H1 (cell line): ENCODE measurements around the gene SLC37A3. TPM values are rescaled to one million over a fixed set of nuclear protein-coding genes. Genes with fewer than 3 reads are reported as not detected.

ENCODE experiments used
- CTCF ChIA-PET: fragments of 300-600 bp; sonication (Branson Sonifier 250); formaldehyde crosslinking; loops from one replicate; lab custom pipeline; 2021; ENCODE audit not compliant: partially characterized antibody; lab: Charles Lee
- POLR2A ChIA-PET: fragments of 300-600 bp; sonication (Branson Sonifier 250); formaldehyde crosslinking; loops from one replicate; lab custom pipeline; 2021; ENCODE audit warnings: inconsistent platforms; ENCODE audit not compliant: partially characterized antibody; lab: Charles Lee
- DNase-seq, 2 experiments: peaks; one replicate each; pipeline versions ENCODE4 v3.0.0 to v3.0.0-alpha.2; 2010 to 2022; ENCODE audit warnings: low spot score in 2 of 2, low read depth in 1 of 2, mixed read lengths in 1 of 2
- FAIRE-seq: peaks from 2 replicates; lab custom pipeline; 2011; peaks lifted over from hg19 to GRCh38; lab: Jason Lieb, UNC
- H2AFZ ChIP-seq: 2 replicates; pipeline ENCODE4 v1.8.1; 2012; ENCODE audit warnings: low read length, inconsistent platforms
- H2AK5ac ChIP-seq: 2 replicates; pipeline ENCODE4 v1.6.1; 2013; ENCODE audit warnings: low read depth, low read length
- H2BK120ac ChIP-seq: replicated peaks from 2 replicates; pipeline ENCODE3; 2013; ENCODE audit warnings: low read depth, low read length, inconsistent platforms
- H2BK12ac ChIP-seq: 2 replicates; pipeline ENCODE4 v1.6.1; 2013; ENCODE audit warnings: low read depth, low read length
- H2BK15ac ChIP-seq: 2 replicates; pipeline ENCODE4 v1.6.1; 2013; ENCODE audit warnings: low read length
- H2BK20ac ChIP-seq: 2 replicates; pipeline ENCODE4 v1.6.1; 2013; ENCODE audit warnings: low read length
- H2BK5ac ChIP-seq: 2 replicates; pipeline ENCODE4 v1.6.1; 2013; ENCODE audit warnings: low read depth, low read length
- H3K14ac ChIP-seq: 2 replicates; pipeline ENCODE4 v1.6.1; 2013; ENCODE audit warnings: inconsistent platforms; ENCODE audit not compliant: insufficient read length
- H3K18ac ChIP-seq: 2 replicates; pipeline ENCODE4 v1.6.1; 2013; ENCODE audit warnings: low read length; ENCODE audit errors: extremely low read depth
- H3K23ac ChIP-seq: 2 replicates; pipeline ENCODE4 v1.6.1; 2013; ENCODE audit warnings: inconsistent platforms; ENCODE audit not compliant: insufficient read length
- H3K23me2 ChIP-seq: 2 replicates; pipeline ENCODE4 v1.6.1; 2013; ENCODE audit warnings: low read depth, low read length
- H3K27ac ChIP-seq: 2 replicates; pipeline ENCODE4 v1.6.1; 2011; ENCODE audit warnings: low read depth, low read length, inconsistent platforms
- H3K27me3 ChIP-seq, 4 experiments: replicated peaks in 1 of 4; 1 replicate in 1 of 4; 2 replicates in 3 of 4; pipeline versions ENCODE4 v1.6.1 to v1.8.1; 2011 to 2013; ENCODE audit warnings: low read length in 3 of 4, mild to moderate bottlenecking in 3 of 4, inconsistent platforms in 2 of 4, mixed read lengths in 2 of 4, moderate library complexity in 1 of 4; ENCODE audit not compliant: control insufficient read depth in 3 of 4, insufficient read depth in 3 of 4; ENCODE audit errors: extremely low read depth in 1 of 4
- H3K36me3 ChIP-seq, 4 experiments: 2 replicates each; pipeline versions ENCODE4 v1.6.1 to v1.8.1; 2011 to 2013; ENCODE audit warnings: mild to moderate bottlenecking in 4 of 4, low read length in 3 of 4, moderate library complexity in 2 of 4, control low read depth in 1 of 4, inconsistent platforms in 1 of 4; ENCODE audit not compliant: insufficient read depth in 4 of 4, control insufficient read depth in 2 of 4
- H3K4ac ChIP-seq: replicated peaks from 2 replicates; pipeline ENCODE3; 2013; ENCODE audit warnings: low read length, low read depth, mixed read lengths, inconsistent platforms; ENCODE audit not compliant: insufficient read length
- H3K4me1 ChIP-seq, 4 experiments: replicated peaks in 1 of 4; 1 replicate in 1 of 4; 2 replicates in 3 of 4; pipeline versions ENCODE4 v1.6.1 to v1.8.1; 2011 to 2013; ENCODE audit warnings: low read length in 3 of 4, inconsistent platforms in 2 of 4, mixed read lengths in 1 of 4; ENCODE audit not compliant: insufficient read depth in 4 of 4, control insufficient read depth in 3 of 4
- H3K4me2 ChIP-seq, 2 experiments: 2 replicates each; pipeline versions ENCODE4 v1.6.1 to v1.8.1; 2011 to 2013; ENCODE audit warnings: low read depth in 2 of 2, low read length in 2 of 2, control low read depth in 1 of 2, inconsistent platforms in 1 of 2, mild to moderate bottlenecking in 1 of 2; ENCODE audit not compliant: insufficient read depth in 1 of 2
- H3K4me3 ChIP-seq, 4 experiments: fragments of 200-600, 300-600 bp in 1 of 4; sonication (generic), shearing (Covaris generic), sonication (Bioruptor Twin) in 1 of 4; 2 replicates each; pipeline versions ENCODE4 v1.5.1 to v1.8.1; 2011 to 2016; ENCODE audit warnings: low read length in 4 of 4, low read depth in 3 of 4, control low read depth in 2 of 4, inconsistent platforms in 2 of 4, mild to moderate bottlenecking in 2 of 4, mixed read lengths in 1 of 4, moderate library complexity in 1 of 4; ENCODE audit not compliant: insufficient read depth in 2 of 4; ENCODE audit errors: extremely low read depth in 1 of 4
- H3K56ac ChIP-seq: replicated peaks from 2 replicates; pipeline ENCODE3; 2013; ENCODE audit warnings: low read depth, mild to moderate bottlenecking, mixed read lengths, low read length, inconsistent platforms; ENCODE audit not compliant: insufficient read length
- H3K79me1 ChIP-seq: 2 replicates; pipeline ENCODE4 v1.6.1; 2013; ENCODE audit warnings: low read depth, low read length, control low read depth
- H3K79me2 ChIP-seq, 2 experiments: 2 replicates each; pipeline versions ENCODE4 v1.6.1 to v1.8.1; 2012 to 2013; ENCODE audit warnings: low read length in 2 of 2, mild to moderate bottlenecking in 2 of 2, inconsistent platforms in 1 of 2; ENCODE audit not compliant: insufficient read depth in 2 of 2, control insufficient read depth in 1 of 2
- H3K9ac ChIP-seq, 4 experiments: replicated peaks in 1 of 4; 1 replicate in 1 of 4; 2 replicates in 3 of 4; pipeline versions ENCODE4 v1.6.1 to v1.8.1; 2011 to 2013; ENCODE audit warnings: low read depth in 3 of 4, low read length in 3 of 4, control low read depth in 2 of 4, mild to moderate bottlenecking in 2 of 4, moderate library complexity in 2 of 4, inconsistent platforms in 1 of 4; ENCODE audit errors: extremely low read depth in 1 of 4
- H3K9me3 ChIP-seq, 2 experiments: 2 replicates each; pipeline versions ENCODE4 v1.6.1 to v1.8.1; 2012 to 2013; ENCODE audit warnings: mild to moderate bottlenecking in 2 of 2, moderate library complexity in 2 of 2, control low read depth in 1 of 2, inconsistent platforms in 1 of 2, low read depth in 1 of 2, low read length in 1 of 2, mixed read lengths in 1 of 2; ENCODE audit not compliant: insufficient read depth in 2 of 2
- H4K20me1 ChIP-seq, 2 experiments: replicated peaks in 1 of 2; 2 replicates each; pipeline versions ENCODE3 to v1.8.1; 2011 to 2013; ENCODE audit warnings: inconsistent platforms in 2 of 2, low read length in 2 of 2, mild to moderate bottlenecking in 1 of 2; ENCODE audit not compliant: insufficient read depth in 2 of 2, control insufficient read depth in 1 of 2
- H4K5ac ChIP-seq: 2 replicates; pipeline ENCODE4 v1.6.1; 2013; ENCODE audit warnings: low read length, low read depth, mixed read lengths, inconsistent platforms; ENCODE audit not compliant: insufficient read length
- H4K8ac ChIP-seq: 2 replicates; pipeline ENCODE4 v1.8.0; 2013; ENCODE audit warnings: mild to moderate bottlenecking, moderate library complexity, low read length, inconsistent platforms; ENCODE audit not compliant: insufficient read depth; ENCODE audit errors: extremely low read depth
- H4K91ac ChIP-seq: replicated peaks from 2 replicates; pipeline ENCODE3; 2013; ENCODE audit warnings: low read length, mixed read lengths, inconsistent platforms; ENCODE audit not compliant: insufficient read length
- CBX5 ChIP-seq: fragments of 300-800, 300-1000 bp; sonication (generic); IDR thresholded peaks from 2 replicates; pipeline ENCODE4 v1.7.1; 2016; ENCODE audit warnings: antibody characterized with exemption, low read length, low read depth
- CHD1 ChIP-seq: IDR thresholded peaks from 2 replicates; pipeline ENCODE4 v1.6.1; 2012; ENCODE audit warnings: low read depth, low read length, improper control_type of control experiment
- FOSL1 ChIP-seq: IDR thresholded peaks from 2 replicates; pipeline ENCODE4 v1.6.1; 2011; ENCODE audit warnings: mild to moderate bottlenecking, low read depth, low read length, moderate library complexity; ENCODE audit not compliant: insufficient read depth
- GTF2F1 ChIP-seq: IDR thresholded peaks from 2 replicates; pipeline ENCODE4 v1.6.1; 2012; ENCODE audit warnings: low read depth, low read length, improper control_type of control experiment, borderline replicate concordance
- HDAC2 ChIP-seq, 2 experiments: fragments of 300-600 bp in 1 of 2; sonication (generic) in 1 of 2; IDR thresholded peaks; 2 replicates each; pipeline ENCODE4 v1.6.1; 2011 to 2012; ENCODE audit warnings: low read depth in 2 of 2, low read length in 2 of 2, mild to moderate bottlenecking in 2 of 2, moderate library complexity in 2 of 2, borderline replicate concordance in 1 of 2, inconsistent platforms in 1 of 2
- JUN ChIP-seq: IDR thresholded peaks from 2 replicates; pipeline ENCODE4 v1.6.1; 2011; ENCODE audit warnings: low read depth, mild to moderate bottlenecking, improper control_type of control experiment, low read length
- POLR2A ChIP-seq, 2 experiments: IDR thresholded peaks; 1 replicate in 1 of 2; 2 replicates in 1 of 2; pipeline ENCODE4 v1.6.1; 2011; ENCODE audit warnings: low read depth in 2 of 2, low read length in 2 of 2, mild to moderate bottlenecking in 2 of 2; ENCODE audit errors: control extremely low read depth in 1 of 2
- POLR2AphosphoS5 ChIP-seq: IDR thresholded peaks from 2 replicates; pipeline ENCODE4 v1.6.1; 2011; ENCODE audit warnings: low read depth, low read length
- SP4 ChIP-seq: IDR thresholded peaks from 2 replicates; pipeline ENCODE4 v1.6.1; 2012; ENCODE audit warnings: low read length, inconsistent platforms
- SRF ChIP-seq: IDR thresholded peaks from 2 replicates; pipeline ENCODE4 v1.6.1; 2011; ENCODE audit warnings: mild to moderate bottlenecking, low read depth, low read length, moderate library complexity
- WGBS, 2 experiments: shearing (Covaris generic) in 1 of 2; methylation state at CpG; one replicate each; pipeline versions ENCODE4 v1.1.6 to v1.1.7; 2013 to 2015; ENCODE audit warnings: low lambda C conversion rate in 2 of 2, mixed read lengths in 2 of 2, inconsistent platforms in 1 of 2, low coverage in 1 of 2, missing lambda C conversion rate in 1 of 2; ENCODE audit not compliant: insufficient replicate concordance in 2 of 2, insufficient coverage in 1 of 2, insufficient read length in 1 of 2; ENCODE audit errors: extremely low coverage in 1 of 2, missing lambda C conversion rate in 1 of 2; 5-methylcytosine and 5-hydroxymethylcytosine counted together
- polyA plus RNA-seq, 7 experiments: library from polyadenylated mRNA; depleted of rRNA in 3 of 7; stranded (reverse) in 5 of 7; unstranded in 2 of 7; fragments of >200 nt in 5 of 7; fragments of 200-250 nt in 2 of 7; gene quantifications; 1 replicate in 5 of 7; 2 replicates in 1 of 7; 4 replicates in 1 of 7; pipeline versions ENCODE4 v1.2.1 to v1.2.3, GENCODE V29; 2011 to 2013; ENCODE audit warnings: missing spikeins in 2 of 7, mixed read lengths in 2 of 7
- total RNA-seq: library from RNA; stranded (reverse); fragmentation: NEBNext Ultra II Directional; extraction: Animal tissue kit (Norgen Biotek cat#: 25700); gene quantifications from 2 replicates; pipeline ENCODE4 v1.2.1, GENCODE V29; 2021
- TF ChIP-seq, protein P1 (sequence below), 3 experiments: IDR thresholded peaks; 1 replicate in 2 of 3; 2 replicates in 1 of 3; pipeline versions ENCODE4 v1.5.1 to v1.6.1; 2011; ENCODE audit warnings: low read length in 3 of 3, mild to moderate bottlenecking in 3 of 3, inconsistent platforms in 2 of 3, low read depth in 1 of 3, moderate library complexity in 1 of 3; ENCODE audit not compliant: insufficient read depth in 1 of 3; ENCODE audit errors: control extremely low read depth in 1 of 3

The SLC37A3 gene
- total and polyA plus RNA-seq, 2 of the 8 experiments (the other 6 are each of a cell fraction or from before 2014, with no cell fraction given) = 58.2 to 71.0 TPM

DNA sequence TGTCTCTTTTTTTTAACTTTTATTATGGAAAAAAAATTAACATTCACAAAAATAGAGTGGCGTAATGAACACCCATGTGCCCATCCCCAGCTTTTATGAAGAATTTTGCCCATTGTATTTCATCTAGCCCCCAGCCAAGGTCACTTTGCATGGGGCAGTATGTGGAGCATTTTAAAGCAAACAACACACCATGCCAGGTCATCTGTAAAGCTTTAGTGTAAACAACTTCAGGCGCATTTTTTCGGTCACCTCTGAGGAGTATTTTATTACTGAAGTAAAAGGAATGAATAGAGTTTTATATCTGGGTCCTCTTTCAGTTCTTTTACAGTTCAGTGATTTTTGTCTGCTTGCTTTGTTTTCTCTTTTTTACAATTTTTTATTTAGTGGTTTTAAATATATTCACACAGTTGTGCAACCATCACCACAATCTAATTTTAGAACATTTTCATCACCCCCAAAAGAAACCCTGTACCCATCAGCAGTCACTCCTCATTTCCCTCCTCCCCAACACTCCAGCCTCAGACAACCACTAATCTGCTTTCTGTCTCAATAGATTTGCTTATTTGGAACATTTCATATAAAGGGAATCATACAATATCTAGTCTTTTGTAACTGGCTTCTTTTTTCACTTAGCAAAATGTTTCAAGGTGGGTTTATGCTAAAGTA, 87.9 kb downstream of the SLC37A3 start:
- Histone ChIP-seq H3K9ac (no peak overlapping the region), H4K8ac (no peak overlapping the region), H3K14ac (no peak overlapping the region), H3K27ac (no peak overlapping the region), H4K20me1 (no peaks in the 10 kb centered on the region), H2BK12ac (no peak overlapping the region), H2AFZ (no peak overlapping the region), H3K79me1 (no peaks in the 10 kb centered on the region), H4K91ac (no peak overlapping the region), H2AK5ac (no peak overlapping the region), H3K23me2 (no peaks in the 10 kb centered on the region), H3K27me3 (peaks cover 0 to 2% (median 0%) of the 10 kb centered on the region in 4 experiments; a peak in 1 of 7 replicates), H2BK120ac (no peak overlapping the region), H3K4ac (no peak overlapping the region), H3K23ac (no peak overlapping the region), H3K56ac (no peak overlapping the region), H3K4me2 (no peak overlapping the region), H2BK20ac (no peak overlapping the region), H3K36me3 (no peaks in the 10 kb centered on the region), H3K4me1 (no peaks in the 10 kb centered on the region), H4K5ac (no peak overlapping the region), H2BK5ac (no peak overlapping the region), H3K79me2 (no peaks in the 10 kb centered on the region), H3K9me3 (peaks cover 3% of the 10 kb centered on the region in 2 experiments; a peak in 2 of 4 replicates), H3K4me3 (no peak overlapping the region), H3K18ac (no peak overlapping the region), H2BK15ac (no peak overlapping the region)
- DNase-seq (no peak), FAIRE-seq (no peak)
- ChIA-PET POLR2A (no interaction called here), CTCF (interaction anchor here (1.3 to 2.7 kb wide), 2 partner anchors 11 to 14 kb away, joined by 6 read pairs; no protein-coding TSS in a partner anchor)
- WGBS, 2 experiments = 94% methylated on average over 3 of the region's 3 CpGs; no CpG with 5 or more reads in 1 of the 2 experiments
- TF ChIP-seq POLR2A (IDR thresholded peaks at IDR 0.05; ENCODE audit: control extremely low read depth in 1 of 2, low read depth in 2 of 2, low read length in 2 of 2) (no peak), POLR2AphosphoS5 (no peak), CHD1 (no peak), GTF2F1 (no peak), JUN (no peak), HDAC2 (IDR thresholded peaks at IDR 0.05; ENCODE audit: borderline replicate concordance in 1 of 2, low read depth in 2 of 2, low read length in 2 of 2) (no peak), FOSL1 (no peak), SRF (no peak), SP4 (no peak), CBX5 (no peak)
- TF ChIP-seq, protein P1, sequence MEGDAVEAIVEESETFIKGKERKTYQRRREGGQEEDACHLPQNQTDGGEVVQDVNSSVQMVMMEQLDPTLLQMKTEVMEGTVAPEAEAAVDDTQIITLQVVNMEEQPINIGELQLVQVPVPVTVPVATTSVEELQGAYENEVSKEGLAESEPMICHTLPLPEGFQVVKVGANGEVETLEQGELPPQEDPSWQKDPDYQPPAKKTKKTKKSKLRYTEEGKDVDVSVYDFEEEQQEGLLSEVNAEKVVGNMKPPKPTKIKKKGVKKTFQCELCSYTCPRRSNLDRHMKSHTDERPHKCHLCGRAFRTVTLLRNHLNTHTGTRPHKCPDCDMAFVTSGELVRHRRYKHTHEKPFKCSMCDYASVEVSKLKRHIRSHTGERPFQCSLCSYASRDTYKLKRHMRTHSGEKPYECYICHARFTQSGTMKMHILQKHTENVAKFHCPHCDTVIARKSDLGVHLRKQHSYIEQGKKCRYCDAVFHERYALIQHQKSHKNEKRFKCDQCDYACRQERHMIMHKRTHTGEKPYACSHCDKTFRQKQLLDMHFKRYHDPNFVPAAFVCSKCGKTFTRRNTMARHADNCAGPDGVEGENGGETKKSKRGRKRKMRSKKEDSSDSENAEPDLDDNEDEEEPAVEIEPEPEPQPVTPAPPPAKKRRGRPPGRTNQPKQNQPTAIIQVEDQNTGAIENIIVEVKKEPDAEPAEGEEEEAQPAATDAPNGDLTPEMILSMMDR (IDR thresholded peaks at IDR 0.05; ENCODE audit: control extremely low read depth in 1 of 3, insufficient read depth in 1 of 3, low read depth in 1 of 3, low read length in 3 of 3) = no peak
